HepG2 (cell line): ENCODE data around the gene ARMH1. TPM values are rescaled to one million over a fixed set of nuclear protein-coding genes. Genes with fewer than 3 reads are reported as not detected.

Experiments used
- ATAC-seq: fragments of 200-7000 bp; cut with Tn5 transposase; 3 replicates; pipeline ENCODE4 v1.9.1; 2020; ENCODE audit warnings: mild to moderate bottlenecking, moderate library complexity
- BruUV-seq: library from RNA; stranded (reverse); fragments of 400-500 nt; replicated peaks from 2 replicates; lab custom pipeline; 2021; lab: Mats Ljungman, UMichigan
- CTCF ChIA-PET: fragments of 300-600 bp; formaldehyde crosslinking; extraction: SDS; loops from one replicate; lab custom pipeline; 2021; ENCODE audit warnings: low total read pairs, inconsistent platforms, low intra/inter-chr PET ratio; lab: Yijun Ruan, JAX
- POLR2A ChIA-PET: fragments of 350-600 bp; sonication (Branson Sonifier 250); formaldehyde crosslinking; loops from one replicate; lab custom pipeline; 2020; ENCODE audit warnings: antibody characterized with exemption, inconsistent platforms; lab: Yijun Ruan, JAX
- DNase-seq: peaks from one replicate; pipeline ENCODE4 v3.0.0-alpha.2; 2015; ENCODE audit warnings: low spot score
- FAIRE-seq: peaks from 3 replicates; lab custom pipeline; 2011; peaks lifted over from hg19 to GRCh38; lab: Jason Lieb, UNC
- H2AFZ ChIP-seq: one replicate; pipeline ENCODE4 v1.6.1; 2011; ENCODE audit warnings: low read length, inconsistent platforms
- H3K27ac ChIP-seq: fragments of 300-600 bp; 3 replicates; pipeline ENCODE4 v1.8.0; 2011; ENCODE audit warnings: mixed run types, mild to moderate bottlenecking, mixed read lengths, low read length, inconsistent platforms; ENCODE audit not compliant: insufficient read depth; ENCODE audit errors: extremely low read length
- H3K27me3 ChIP-seq, 2 experiments: fragments of 200-600 bp in 1 of 2; 2 replicates in 1 of 2; 3 replicates in 1 of 2; pipeline versions ENCODE4 v1.6.0 to v1.8.0; 2011; ENCODE audit warnings: low read length in 2 of 2, mild to moderate bottlenecking in 2 of 2, moderate library complexity in 2 of 2, inconsistent platforms in 1 of 2; ENCODE audit not compliant: insufficient read depth in 2 of 2, control insufficient read depth in 1 of 2
- H3K36me3 ChIP-seq, 2 experiments: fragments of 200-600 bp in 1 of 2; replicated peaks in 1 of 2; 2 replicates in 1 of 2; 3 replicates in 1 of 2; pipeline versions ENCODE4 v1.5.1 to v1.8.0; 2011; ENCODE audit warnings: low read length in 2 of 2, inconsistent platforms in 1 of 2; ENCODE audit not compliant: insufficient read depth in 2 of 2, control insufficient read depth in 1 of 2
- H3K4me1 ChIP-seq: 2 replicates; pipeline ENCODE4 v1.5.1; 2012; ENCODE audit warnings: low read length, inconsistent platforms; ENCODE audit not compliant: insufficient read depth
- H3K4me2 ChIP-seq: 2 replicates; pipeline ENCODE4 v1.6.0; 2011; ENCODE audit warnings: low read depth, low read length, inconsistent platforms
- H3K4me3 ChIP-seq, 3 experiments: fragments of 200-600 bp in 1 of 3; sonication (generic), shearing (Covaris generic) in 1 of 3; replicated peaks in 1 of 3; 2 replicates each; pipeline ENCODE4 v1.5.1; 2011 to 2016; ENCODE audit warnings: low read length in 3 of 3, inconsistent platforms in 2 of 3, low read depth in 2 of 3, mild to moderate bottlenecking in 2 of 3, control low read depth in 1 of 3, mixed read lengths in 1 of 3; ENCODE audit not compliant: insufficient read depth in 1 of 3
- H3K79me2 ChIP-seq: one replicate; pipeline ENCODE4 v1.6.1; 2011; ENCODE audit warnings: low read length, inconsistent platforms; ENCODE audit not compliant: insufficient read depth
- H3K9ac ChIP-seq: 2 replicates; pipeline ENCODE4 v1.6.0; 2011; ENCODE audit warnings: mild to moderate bottlenecking, low read depth, low read length, inconsistent platforms; ENCODE audit not compliant: insufficient read depth
- H3K9me3 ChIP-seq: 2 replicates; pipeline ENCODE4 v1.5.1; 2012; ENCODE audit warnings: mild to moderate bottlenecking, low read length
- H4K20me1 ChIP-seq: 2 replicates; pipeline ENCODE4 v1.6.0; 2011; ENCODE audit warnings: inconsistent platforms, mild to moderate bottlenecking, low read length, moderate library complexity; ENCODE audit not compliant: insufficient read depth
- KDM5B ChIP-seq: sonication (generic); formaldehyde crosslinking; IDR thresholded peaks from 2 replicates; pipeline ENCODE4 v1.4.0; 2020; ENCODE audit warnings: missing genetic modification reagents, mild to moderate bottlenecking, borderline replicate concordance
- PHF21A ChIP-seq: sonication (generic); formaldehyde crosslinking; IDR thresholded peaks from 2 replicates; pipeline ENCODE4 v1.5.0; 2020; ENCODE audit warnings: mild to moderate bottlenecking, missing genetic modification reagents
- TCF7 ChIP-seq: sonication (generic); IDR thresholded peaks from 2 replicates; pipeline ENCODE4 v1.6.1; 2016; ENCODE audit warnings: antibody characterized with exemption, low read depth
- TRIM24 ChIP-seq: sonication (generic); formaldehyde crosslinking; IDR thresholded peaks from 2 replicates; pipeline ENCODE4 v1.8.0; 2022; ENCODE audit warnings: mild to moderate bottlenecking, missing genetic modification reagents
- ZKSCAN5 ChIP-seq: sonication (generic); formaldehyde crosslinking; IDR thresholded peaks from 2 replicates; pipeline ENCODE4 v1.5.1; 2020; ENCODE audit warnings: mild to moderate bottlenecking, missing genetic modification reagents
- ZNF558 ChIP-seq: sonication (generic); formaldehyde crosslinking; IDR thresholded peaks from 2 replicates; pipeline ENCODE4 v1.9.0; 2022; ENCODE audit warnings: mild to moderate bottlenecking, missing genetic modification reagents, borderline replicate concordance
- ZNF589 ChIP-seq: sonication (generic); formaldehyde crosslinking; conservative IDR thresholded peaks from 2 replicates; pipeline ENCODE4 v1.8.0; 2022; ENCODE audit warnings: mild to moderate bottlenecking, moderate library complexity, missing genetic modification reagents
- ZNF660 ChIP-seq: sonication (generic); formaldehyde crosslinking; IDR thresholded peaks from 2 replicates; pipeline ENCODE4 v1.5.1; 2020; ENCODE audit warnings: mild to moderate bottlenecking, low read depth, missing genetic modification reagents, borderline replicate concordance
- WGBS: methylation state at CpG from one replicate; pipeline ENCODE4 v1.1.6; 2017; ENCODE audit warnings: low lambda C conversion rate; 5-methylcytosine and 5-hydroxymethylcytosine counted together
- in situ Hi-C: cut with HindIII; loops from 2 replicates; pipeline ENCODE4 v1.10.0; 2017; ENCODE audit warnings: low pct_unique_long_range_greater_than_20kb; ENCODE audit not compliant: extremely low pct_ligation_motif_present
- intact Hi-C: fragments of 100-400 bp; cut with micrococcal nuclease; formaldehyde crosslinking; loops from one replicate; pipeline ENCODE4 v1.10.0; 2022; ENCODE audit not compliant: unreplicated experiment
- polyA plus RNA-seq, 8 experiments: library from polyadenylated mRNA; depleted of rRNA in 3 of 8; stranded (reverse) in 7 of 8; unstranded in 1 of 8; fragments of >200 nt; fragmentation: Illumina TruSeq in 4 of 8; extraction: Trizol in 4 of 8; gene quantifications; 2 replicates each; pipeline versions ENCODE4 v1.2.1 to v1.2.3, GENCODE V29; 2011 to 2016; ENCODE audit warnings: low read depth in 4 of 8, missing spikeins in 1 of 8, mixed read lengths in 1 of 8; ENCODE audit not compliant: insufficient read depth in 1 of 8
- total RNA-seq, 5 experiments: library from RNA; depleted of rRNA; stranded (reverse); fragments of >200 nt; fragmentation: Illumina TruSeq; extraction: Trizol; gene quantifications; 2 replicates each; pipeline ENCODE4 v1.2.3, GENCODE V29; 2016; ENCODE audit warnings: low read depth in 1 of 5
- TF ChIP-seq, protein P1 (sequence below): sonication (generic); formaldehyde crosslinking; conservative IDR thresholded peaks from 2 replicates; pipeline ENCODE4 v1.8.1; 2023; ENCODE audit warnings: missing genetic modification reagents
- TF ChIP-seq, protein P2 (sequence below): IDR thresholded peaks from 2 replicates; pipeline ENCODE4 v1.6.1; 2016; ENCODE audit warnings: missing compliant biosample characterization, missing genetic modification reagents, borderline replicate concordance

ARMH1 gene
- total and polyA plus RNA-seq, 2 of the 13 experiments (the other 11 are each of a cell fraction or from before 2014, with no cell fraction given): 0.69 TPM; not detected in 1

DNA sequence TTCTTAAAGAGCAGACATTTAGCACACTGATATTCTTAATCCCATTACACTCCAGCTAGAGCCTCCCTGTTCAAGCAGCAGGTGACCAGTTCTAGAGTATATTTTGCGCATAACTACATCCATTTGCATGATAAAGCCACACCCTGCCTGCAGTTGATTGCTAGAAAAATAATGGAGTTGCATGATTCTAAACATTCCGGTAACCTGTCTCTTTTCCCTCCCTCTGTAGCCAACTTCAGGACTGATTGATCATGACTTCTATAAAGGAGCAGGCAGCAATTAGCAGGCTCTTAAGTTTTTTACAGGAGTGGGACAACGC is 14.9 kb downstream of the ARMH1 start:
- in situ Hi-C loops: no loop called here
- DNase-seq: no peak
- BruUV-seq: no TSS peak
- no peaks in the 10 kb centered on the region for H4K20me1 ChIP-seq
- WGBS: 70% methylated on average over 3 of the region's 3 CpGs
- H3K36me3 ChIP-seq: no peaks in the 10 kb centered on the region
- FAIRE-seq: no peak
- H3K9me3 ChIP-seq: no peaks in the 10 kb centered on the region
- no peaks in the 10 kb centered on the region for H3K79me2 ChIP-seq
- ChIA-PET CTCF (no interaction called here), POLR2A (no interaction called here)
- no peak overlapping the region for H3K4me2 ChIP-seq
- no peak overlapping the region for H3K4me3 ChIP-seq
- H3K27ac ChIP-seq: no peak overlapping the region
- H3K9ac ChIP-seq: no peak overlapping the region
- TF ChIP-seq ZNF589 (CRISPR knock-in tag) (no peak), KDM5B (CRISPR knock-in tag) (no peak), TCF7 (no peak), ZKSCAN5 (CRISPR knock-in tag) (no peak), TRIM24 (CRISPR knock-in tag) (no peak), ZNF660 (CRISPR knock-in tag) (no peak), ZNF558 (CRISPR knock-in tag) (no peak), PHF21A (no peak)
- TF ChIP-seq, protein P1, sequence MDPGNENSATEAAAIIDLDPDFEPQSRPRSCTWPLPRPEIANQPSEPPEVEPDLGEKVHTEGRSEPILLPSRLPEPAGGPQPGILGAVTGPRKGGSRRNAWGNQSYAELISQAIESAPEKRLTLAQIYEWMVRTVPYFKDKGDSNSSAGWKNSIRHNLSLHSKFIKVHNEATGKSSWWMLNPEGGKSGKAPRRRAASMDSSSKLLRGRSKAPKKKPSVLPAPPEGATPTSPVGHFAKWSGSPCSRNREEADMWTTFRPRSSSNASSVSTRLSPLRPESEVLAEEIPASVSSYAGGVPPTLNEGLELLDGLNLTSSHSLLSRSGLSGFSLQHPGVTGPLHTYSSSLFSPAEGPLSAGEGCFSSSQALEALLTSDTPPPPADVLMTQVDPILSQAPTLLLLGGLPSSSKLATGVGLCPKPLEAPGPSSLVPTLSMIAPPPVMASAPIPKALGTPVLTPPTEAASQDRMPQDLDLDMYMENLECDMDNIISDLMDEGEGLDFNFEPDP: no peak
- TF ChIP-seq, protein P2, sequence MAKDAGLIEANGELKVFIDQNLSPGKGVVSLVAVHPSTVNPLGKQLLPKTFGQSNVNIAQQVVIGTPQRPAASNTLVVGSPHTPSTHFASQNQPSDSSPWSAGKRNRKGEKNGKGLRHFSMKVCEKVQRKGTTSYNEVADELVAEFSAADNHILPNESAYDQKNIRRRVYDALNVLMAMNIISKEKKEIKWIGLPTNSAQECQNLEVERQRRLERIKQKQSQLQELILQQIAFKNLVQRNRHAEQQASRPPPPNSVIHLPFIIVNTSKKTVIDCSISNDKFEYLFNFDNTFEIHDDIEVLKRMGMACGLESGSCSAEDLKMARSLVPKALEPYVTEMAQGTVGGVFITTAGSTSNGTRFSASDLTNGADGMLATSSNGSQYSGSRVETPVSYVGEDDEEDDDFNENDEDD (CRISPR knock-in tag): no peak
- ATAC-seq: no peak
- no peaks in the 10 kb centered on the region for H3K27me3 ChIP-seq
- no peak overlapping the region for H2AFZ ChIP-seq
- intact Hi-C loops: no loop called here
- H3K4me1 ChIP-seq: peaks cover 28% of the 10 kb centered on the region
